ENCODE data around the gene ZKSCAN2.

GRCh38 chr16:25228372-25228771 is 29.3 kb downstream of the ZKSCAN2 start:
- TF ChIP-seq CTCF (IDR thresholded peaks at IDR 0.05 in 8 of 11, conservative IDR thresholded peaks at IDR 0.05 in 3 of 11) (no peak), POLR2A (IDR thresholded peaks at IDR 0.05) (no peak), POLR2AphosphoS5 (IDR thresholded peaks at IDR 0.05) (no peak)

All from spleen (tissue), 7 donors.